ENCODE results near the gene PAK1. TPM values are rescaled to one million over a fixed set of nuclear protein-coding genes. Genes with fewer than 3 reads are reported as not detected.

Gene PAK1
- total and polyA plus RNA-seq, 12 donors: 12.4 to 31.5 (median 23.4) TPM

- no peak for TF ChIP-seq CTCF (IDR thresholded peaks at IDR 0.05)
- TF ChIP-seq POLR2A (IDR thresholded peaks at IDR 0.05): no peak
- no peak for DNase-seq
- Histone ChIP-seq H3K4me3 (no peak overlapping the region), H3K36me3 (replicated peaks in 1 of 2) (no peaks in the 10 kb centered on the region), H3K9me3 (replicated peaks in 1 of 3) (no peaks in the 10 kb centered on the region), H3K27me3 (no peaks in the 10 kb centered on the region), H3K4me1 (replicated peaks in 1 of 2) (no peaks in the 10 kb centered on the region), H3K27ac (no peak overlapping the region)
- intact Hi-C loops (cut with DNase I): no loop called here
- 81 to 91% (median 85%) methylated on average over 3 of the region's 3 CpGs for WGBS, 4 donors
Observed at GRCh38 chr11:77515063-77515462, 41.2 kb upstream of the PAK1 start.

- no peak for TF ChIP-seq CTCF (IDR thresholded peaks at IDR 0.05)
- TF ChIP-seq POLR2A (IDR thresholded peaks at IDR 0.05): no peak
- H3K27ac ChIP-seq: no peak overlapping the region
- no peaks in the 10 kb centered on the region for H3K4me1 ChIP-seq (replicated peaks in 1 of 2)
- intact Hi-C loops (cut with DNase I): no loop called here
- no peak for DNase-seq
- H3K4me3 ChIP-seq: no peak overlapping the region
- no peaks in the 10 kb centered on the region for H3K9me3 ChIP-seq (replicated peaks in 1 of 3)
- no peaks in the 10 kb centered on the region for H3K36me3 ChIP-seq (replicated peaks in 1 of 2)
- H3K27me3 ChIP-seq: no peaks in the 10 kb centered on the region
- WGBS, 4 donors: 56 to 74% (median 62%) methylated on average over 2 of the region's 2 CpGs
Observed at GRCh38 chr11:77512092-77512491, 38.2 kb upstream of the PAK1 start.

GRCh38 chr11:77510851-77511250 is 37.0 kb upstream of the PAK1 start:
- H3K9me3 ChIP-seq (replicated peaks in 1 of 3): no peaks in the 10 kb centered on the region
- H3K27me3 ChIP-seq: no peaks in the 10 kb centered on the region
- TF ChIP-seq CTCF (IDR thresholded peaks at IDR 0.05): no peak
- TF ChIP-seq POLR2A (IDR thresholded peaks at IDR 0.05): no peak
- WGBS, 4 donors: 52 to 90% (median 61%) methylated on average over 1 of the region's 1 CpG
- H3K36me3 ChIP-seq (replicated peaks in 1 of 2): no peaks in the 10 kb centered on the region
- no peak overlapping the region for H3K27ac ChIP-seq
- no peak for DNase-seq
- H3K4me1 ChIP-seq (replicated peaks in 1 of 2): no peaks in the 10 kb centered on the region
- intact Hi-C loops (cut with DNase I): no loop called here
- no peak overlapping the region for H3K4me3 ChIP-seq

DNA sequence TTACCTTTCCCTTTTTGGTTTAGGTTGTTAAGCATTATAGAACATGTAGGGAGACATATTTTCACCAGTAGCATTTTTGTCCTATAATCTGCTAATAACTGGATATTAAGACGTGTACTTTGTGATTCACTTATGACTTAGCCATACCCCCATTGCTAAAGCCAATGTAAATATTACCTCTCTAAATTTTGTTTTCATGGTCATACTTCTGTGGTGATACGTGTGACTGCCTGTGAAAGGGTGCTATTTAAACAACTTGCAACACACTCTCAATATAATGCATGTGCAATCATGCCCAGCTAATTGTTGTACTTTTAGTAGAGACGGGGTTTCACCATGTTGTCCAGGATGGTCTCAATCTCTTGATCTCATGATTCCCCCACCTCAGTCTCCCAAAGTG is 36.2 kb upstream of the PAK1 start:
- intact Hi-C loops (cut with DNase I): no loop called here
- Histone ChIP-seq H3K4me1 (replicated peaks in 1 of 2) (no peaks in the 10 kb centered on the region), H3K4me3 (no peak overlapping the region), H3K9me3 (replicated peaks in 1 of 3) (no peaks in the 10 kb centered on the region), H3K36me3 (replicated peaks in 1 of 2) (no peaks in the 10 kb centered on the region), H3K27ac (no peak overlapping the region), H3K27me3 (no peaks in the 10 kb centered on the region)
- TF ChIP-seq POLR2A (IDR thresholded peaks at IDR 0.05): no peak
- TF ChIP-seq CTCF (IDR thresholded peaks at IDR 0.05): no peak
- DNase-seq: no peak
- 90 to 96% (median 92%) methylated on average over 3 of the region's 3 CpGs for WGBS, 4 donors
